ENCODE data around the gene LCN1.

DNA sequence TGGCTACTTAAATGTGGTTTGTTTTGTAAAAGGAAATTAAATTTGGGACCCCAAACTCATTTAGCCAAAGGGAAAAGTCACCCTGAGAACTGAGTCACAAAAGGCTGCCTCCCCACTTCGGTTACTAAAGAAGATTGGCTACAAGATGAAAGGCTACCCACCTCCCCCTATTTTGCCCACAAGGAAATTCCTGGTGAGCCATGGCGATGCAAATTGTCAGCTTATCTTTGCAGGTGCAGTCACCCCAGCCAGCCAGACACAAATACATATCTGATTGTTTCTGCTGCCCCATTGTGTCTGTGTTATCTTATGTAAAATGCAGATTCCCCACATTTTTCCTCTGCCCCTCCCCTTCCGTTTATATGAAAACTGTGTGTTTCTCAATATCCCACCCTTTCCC lies 49.2 kb downstream of the LCN1 start:
- TF ChIP-seq, protein P1, sequence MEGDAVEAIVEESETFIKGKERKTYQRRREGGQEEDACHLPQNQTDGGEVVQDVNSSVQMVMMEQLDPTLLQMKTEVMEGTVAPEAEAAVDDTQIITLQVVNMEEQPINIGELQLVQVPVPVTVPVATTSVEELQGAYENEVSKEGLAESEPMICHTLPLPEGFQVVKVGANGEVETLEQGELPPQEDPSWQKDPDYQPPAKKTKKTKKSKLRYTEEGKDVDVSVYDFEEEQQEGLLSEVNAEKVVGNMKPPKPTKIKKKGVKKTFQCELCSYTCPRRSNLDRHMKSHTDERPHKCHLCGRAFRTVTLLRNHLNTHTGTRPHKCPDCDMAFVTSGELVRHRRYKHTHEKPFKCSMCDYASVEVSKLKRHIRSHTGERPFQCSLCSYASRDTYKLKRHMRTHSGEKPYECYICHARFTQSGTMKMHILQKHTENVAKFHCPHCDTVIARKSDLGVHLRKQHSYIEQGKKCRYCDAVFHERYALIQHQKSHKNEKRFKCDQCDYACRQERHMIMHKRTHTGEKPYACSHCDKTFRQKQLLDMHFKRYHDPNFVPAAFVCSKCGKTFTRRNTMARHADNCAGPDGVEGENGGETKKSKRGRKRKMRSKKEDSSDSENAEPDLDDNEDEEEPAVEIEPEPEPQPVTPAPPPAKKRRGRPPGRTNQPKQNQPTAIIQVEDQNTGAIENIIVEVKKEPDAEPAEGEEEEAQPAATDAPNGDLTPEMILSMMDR (IDR thresholded peaks at IDR 0.05), result no peak
- TF ChIP-seq EP300 (IDR thresholded peaks at IDR 0.05), result no peak

Data from suprapubic skin (tissue), 3 donors.